Hepatocyte (in vitro differentiated cells): Measurements from ENCODE around the gene MGST3. TPM values are rescaled to one million over a fixed set of nuclear protein-coding genes. Genes with fewer than 3 reads are reported as not detected.

Experiments used
- DNase-seq: peaks from one replicate; pipeline ENCODE4 v3.0.0-alpha.2; 2016; ENCODE audit warnings: low spot score
- H2AFZ ChIP-seq: fragments of 200-600 bp; sonication (generic); 2 replicates; pipeline ENCODE4 v1.6.0; 2016; ENCODE audit warnings: antibody characterized with exemption, mild to moderate bottlenecking
- H3K27ac ChIP-seq: fragments of 200-600 bp; sonication (generic); 2 replicates; pipeline ENCODE4 v1.5.1; 2016; ENCODE audit warnings: mild to moderate bottlenecking
- H3K27me3 ChIP-seq: fragments of 200-600 bp; sonication (generic); 2 replicates; pipeline ENCODE4 v1.6.1; 2016
- H3K36me3 ChIP-seq: fragments of 200-600 bp; sonication (generic); replicated peaks from 2 replicates; pipeline ENCODE4 v1.5.1; 2016; ENCODE audit warnings: low read depth; ENCODE audit not compliant: insufficient read depth
- H3K4me1 ChIP-seq: fragments of 200-600 bp; sonication (generic); 2 replicates; pipeline ENCODE4 v1.5.1; 2016; ENCODE audit warnings: mild to moderate bottlenecking, moderate library complexity; ENCODE audit not compliant: insufficient read depth
- H3K4me2 ChIP-seq: fragments of 200-600 bp; sonication (generic); 2 replicates; pipeline ENCODE4 v1.6.0; 2016
- H3K4me3 ChIP-seq: fragments of 200-600 bp; sonication (generic); 2 replicates; pipeline ENCODE4 v1.5.1; 2016; ENCODE audit warnings: mild to moderate bottlenecking
- H3K79me2 ChIP-seq: fragments of 200-600 bp; sonication (generic); 2 replicates; pipeline ENCODE4 v1.6.0; 2017; ENCODE audit warnings: mild to moderate bottlenecking
- H3K9me2 ChIP-seq: fragments of 200-600 bp; sonication (generic); replicated peaks from 2 replicates; pipeline ENCODE4 v1.6.0; 2017; ENCODE audit warnings: mild to moderate bottlenecking; ENCODE audit not compliant: insufficient read depth
- H3K9me3 ChIP-seq: fragments of 200-600 bp; sonication (generic); 2 replicates; pipeline ENCODE4 v1.5.1; 2016; ENCODE audit warnings: low read depth, mild to moderate bottlenecking
- H4K20me1 ChIP-seq: fragments of 200-600 bp; sonication (generic); 2 replicates; pipeline ENCODE4 v1.6.0; 2016; ENCODE audit warnings: mild to moderate bottlenecking; ENCODE audit not compliant: insufficient read depth, poor library complexity, severe bottlenecking
- CTCF ChIP-seq: fragments of 200-600 bp; sonication (generic); IDR thresholded peaks from 2 replicates; pipeline ENCODE4 v1.5.1; 2016; ENCODE audit warnings: antibody characterized with exemption, mild to moderate bottlenecking; ENCODE audit not compliant: poor library complexity
- EZH2 ChIP-seq: fragments of 200-600 bp; sonication (generic); IDR thresholded peaks from 2 replicates; pipeline ENCODE4 v1.6.1; 2016; ENCODE audit warnings: antibody characterized with exemption, mild to moderate bottlenecking, borderline replicate concordance
- EZH2phosphoT487 ChIP-seq: fragments of 200-600 bp; sonication (generic); IDR thresholded peaks from one replicate; pipeline ENCODE4 v1.6.1; 2018; ENCODE audit warnings: antibody characterized with exemption, mild to moderate bottlenecking, low read depth, moderate library complexity; ENCODE audit not compliant: unreplicated experiment, severe bottlenecking
- WGBS: methylation state at CpG from one replicate; pipeline ENCODE4 v1.1.6; 2016; ENCODE audit warnings: low lambda C conversion rate; ENCODE audit errors: missing lambda C conversion rate; 5-methylcytosine and 5-hydroxymethylcytosine counted together
- polyA plus RNA-seq: library from polyadenylated mRNA; unstranded; fragments of >200 nt; fragmentation: Nextera tagmentation; extraction: Ambion mirVana; gene quantifications from 2 replicates; pipeline ENCODE4 v1.2.1, GENCODE V29; 2016
- total RNA-seq: library from RNA; depleted of rRNA; stranded (reverse); fragments of >200 nt; gene quantifications from 2 replicates; pipeline ENCODE4 v1.2.3, GENCODE V29; 2014

The MGST3 gene
- total and polyA plus RNA-seq, 2 experiments from 2014 or later = 188 to 470 TPM

- no peaks in the 10 kb centered on the region for H3K4me1 ChIP-seq
- H3K9me2 ChIP-seq = no peaks in the 10 kb centered on the region
- no peak overlapping the region for H3K27ac ChIP-seq
- H3K79me2 ChIP-seq = no peaks in the 10 kb centered on the region
- no peaks in the 10 kb centered on the region for H4K20me1 ChIP-seq
- 57% methylated on average over 3 of the region's 3 CpGs for WGBS
- no peak for DNase-seq
- H3K36me3 ChIP-seq = peaks cover 3% of the 10 kb centered on the region
- no peak overlapping the region for H3K4me3 ChIP-seq
- H2AFZ ChIP-seq = no peak overlapping the region
- no peak for TF ChIP-seq CTCF
- no peak for TF ChIP-seq EZH2
- TF ChIP-seq EZH2phosphoT487 = no peak
- no peaks in the 10 kb centered on the region for H3K27me3 ChIP-seq
- H3K9me3 ChIP-seq = no peaks in the 10 kb centered on the region
- no peak overlapping the region for H3K4me2 ChIP-seq
Observed at GRCh38 chr1:165659581-165659895, 28.5 kb downstream of the MGST3 start.

GRCh38 chr1:165661703-165662102 lies 30.7 kb downstream of the MGST3 start:
- Histone ChIP-seq H3K4me1 (no peaks in the 10 kb centered on the region), H4K20me1 (no peaks in the 10 kb centered on the region), H3K9me3 (no peaks in the 10 kb centered on the region), H3K36me3 (peaks cover 3% of the 10 kb centered on the region), H3K27ac (no peak overlapping the region), H3K27me3 (no peaks in the 10 kb centered on the region), H3K4me3 (no peak overlapping the region), H2AFZ (no peak overlapping the region), H3K9me2 (no peaks in the 10 kb centered on the region), H3K4me2 (no peak overlapping the region), H3K79me2 (no peaks in the 10 kb centered on the region)
- no peak for TF ChIP-seq EZH2
- TF ChIP-seq EZH2phosphoT487 = no peak
- TF ChIP-seq CTCF = no peak
- WGBS = 90% methylated on average over 2 of the region's 2 CpGs
- DNase-seq = no peak

- no peak overlapping the region for H3K4me2 ChIP-seq
- no peaks in the 10 kb centered on the region for H3K4me1 ChIP-seq
- no peak for TF ChIP-seq EZH2phosphoT487
- no peak for TF ChIP-seq CTCF
- TF ChIP-seq EZH2 = no peak
- H2AFZ ChIP-seq = no peak overlapping the region
- 88% methylated on average over 3 of the region's 3 CpGs for WGBS
- H3K27ac ChIP-seq = no peak overlapping the region
- DNase-seq = no peak
- no peaks in the 10 kb centered on the region for H4K20me1 ChIP-seq
- H3K27me3 ChIP-seq = no peaks in the 10 kb centered on the region
- H3K9me3 ChIP-seq = no peaks in the 10 kb centered on the region
- peaks cover 3% of the 10 kb centered on the region for H3K36me3 ChIP-seq
- no peaks in the 10 kb centered on the region for H3K9me2 ChIP-seq
- no peak overlapping the region for H3K4me3 ChIP-seq
- H3K79me2 ChIP-seq = no peaks in the 10 kb centered on the region
Observed at GRCh38 chr1:165662186-165662585, 31.2 kb downstream of the MGST3 start.
